Activated CD4-positive, alpha-beta T cell treated with anti-CD3 and anti-CD28 coated beads, Interleukin-2, amount 10 ng/mL, durations not matched to agents 24 days and 14 days (primary cell): ENCODE data around the gene CDH4. TPM values are rescaled to one million over a fixed set of nuclear protein-coding genes. Genes with fewer than 3 reads are reported as not detected.

ENCODE experiments used
- DNase-seq: peaks from one replicate; pipeline ENCODE4 v3.0.0; 2022
- H3K27ac Mint-ChIP-seq: one replicate; pipeline ENCODE4 v1.8.0; 2022; ENCODE audit warnings: mild to moderate bottlenecking, mixed read lengths
- H3K27me3 Mint-ChIP-seq: one replicate; pipeline ENCODE4 v1.8.0; 2022; ENCODE audit warnings: mixed read lengths
- H3K36me3 Mint-ChIP-seq: one replicate; pipeline ENCODE4 v1.8.0; 2022; ENCODE audit warnings: low read depth, mild to moderate bottlenecking, mixed read lengths
- H3K4me1 Mint-ChIP-seq: one replicate; pipeline ENCODE4 v1.8.0; 2021; ENCODE audit warnings: mixed read lengths
- H3K4me3 Mint-ChIP-seq: one replicate; pipeline ENCODE4 v1.8.0; 2022; ENCODE audit warnings: mild to moderate bottlenecking, moderate library complexity, mixed read lengths
- H3K9me3 Mint-ChIP-seq: one replicate; pipeline ENCODE4 v1.8.0; 2021; ENCODE audit warnings: mixed read lengths
- intact Hi-C: fragments of 100-400 bp; cut with micrococcal nuclease; formaldehyde crosslinking; loops from one replicate; pipeline ENCODE4 v1.15.1; 2023
- total RNA-seq: library from RNA; stranded (reverse); gene quantifications from 2 replicates; pipeline ENCODE4 v1.2.3, GENCODE V29; 2022

The CDH4 gene
- total RNA-seq, 1 donor from 2014 or later = not detected

- Mint-ChIP-seq H3K4me3 (no peak overlapping the region), H3K27ac (no peak overlapping the region)
Observed at GRCh38 chr20:61869750-61870507, 617.9 kb downstream of the CDH4 start.

GRCh38 chr20:61871160-61871559, 619.1 kb downstream of the CDH4 start:
- no peaks in the 10 kb centered on the region for H3K27me3 Mint-ChIP-seq
- H3K4me3 Mint-ChIP-seq = no peak overlapping the region
- intact Hi-C loops = no loop called here
- H3K27ac Mint-ChIP-seq = no peak overlapping the region
- H3K4me1 Mint-ChIP-seq = no peaks in the 10 kb centered on the region
- no peaks in the 10 kb centered on the region for H3K9me3 Mint-ChIP-seq
- H3K36me3 Mint-ChIP-seq = no peaks in the 10 kb centered on the region
- no peak for DNase-seq

More at GRCh38 chr20:61869750-61870507, 617.9 kb downstream of the CDH4 start:
- intact Hi-C loops = no loop called here
- H3K27me3 Mint-ChIP-seq = no peaks in the 10 kb centered on the region
- no peaks in the 10 kb centered on the region for H3K4me1 Mint-ChIP-seq
- peaks cover 7% of the 10 kb centered on the region for H3K9me3 Mint-ChIP-seq
- H3K36me3 Mint-ChIP-seq = no peaks in the 10 kb centered on the region
- no peak for DNase-seq

- no peak overlapping the region for H3K27ac Mint-ChIP-seq
- H3K4me3 Mint-ChIP-seq = no peak overlapping the region
- no peaks in the 10 kb centered on the region for H3K27me3 Mint-ChIP-seq
- H3K36me3 Mint-ChIP-seq = no peaks in the 10 kb centered on the region
- H3K4me1 Mint-ChIP-seq = no peaks in the 10 kb centered on the region
- H3K9me3 Mint-ChIP-seq = no peaks in the 10 kb centered on the region
- intact Hi-C loops = no loop called here
- no peak for DNase-seq
Observed at GRCh38 chr20:61871913-61872312, 619.9 kb downstream of the CDH4 start.

GRCh38 chr20:61872371-61872900, 620.4 kb downstream of the CDH4 start:
- no peak for DNase-seq
- no peaks in the 10 kb centered on the region for H3K4me1 Mint-ChIP-seq
- no peaks in the 10 kb centered on the region for H3K27me3 Mint-ChIP-seq
- no peaks in the 10 kb centered on the region for H3K9me3 Mint-ChIP-seq
- no peak overlapping the region for H3K4me3 Mint-ChIP-seq
- intact Hi-C loops = no loop called here
- H3K27ac Mint-ChIP-seq = no peak overlapping the region
- H3K36me3 Mint-ChIP-seq = no peaks in the 10 kb centered on the region

GRCh38 chr20:61873651-61874420, 621.8 kb downstream of the CDH4 start:
- intact Hi-C loops = no loop called here
- Mint-ChIP-seq H3K4me1 (no peaks in the 10 kb centered on the region), H3K27ac (no peak overlapping the region), H3K36me3 (no peaks in the 10 kb centered on the region), H3K27me3 (no peaks in the 10 kb centered on the region), H3K4me3 (no peak overlapping the region), H3K9me3 (no peaks in the 10 kb centered on the region)
- no peak for DNase-seq

GRCh38 chr20:61874421-61875068, 622.5 kb downstream of the CDH4 start:
- Mint-ChIP-seq H3K4me3 (no peak overlapping the region), H3K27me3 (no peaks in the 10 kb centered on the region), H3K4me1 (no peaks in the 10 kb centered on the region), H3K9me3 (no peaks in the 10 kb centered on the region), H3K27ac (no peak overlapping the region), H3K36me3 (no peaks in the 10 kb centered on the region)
- intact Hi-C loops = no loop called here
- no peak for DNase-seq

GRCh38 chr20:61875221-61875885, 623.3 kb downstream of the CDH4 start:
- H3K27me3 Mint-ChIP-seq = no peaks in the 10 kb centered on the region
- H3K9me3 Mint-ChIP-seq = no peaks in the 10 kb centered on the region
- DNase-seq = no peak
- no peaks in the 10 kb centered on the region for H3K36me3 Mint-ChIP-seq
- intact Hi-C loops = no loop called here
- no peak overlapping the region for H3K4me3 Mint-ChIP-seq
- no peaks in the 10 kb centered on the region for H3K4me1 Mint-ChIP-seq
- H3K27ac Mint-ChIP-seq = no peak overlapping the region

GRCh38 chr20:61875996-61876395, 623.9 kb downstream of the CDH4 start:
- H3K27me3 Mint-ChIP-seq = no peaks in the 10 kb centered on the region
- H3K9me3 Mint-ChIP-seq = no peaks in the 10 kb centered on the region
- no peaks in the 10 kb centered on the region for H3K36me3 Mint-ChIP-seq
- no peaks in the 10 kb centered on the region for H3K4me1 Mint-ChIP-seq
- H3K27ac Mint-ChIP-seq = no peak overlapping the region
- no peak for DNase-seq
- intact Hi-C loops = no loop called here
- no peak overlapping the region for H3K4me3 Mint-ChIP-seq

- H3K4me3 Mint-ChIP-seq = no peak overlapping the region
- no peaks in the 10 kb centered on the region for H3K4me1 Mint-ChIP-seq
- H3K27ac Mint-ChIP-seq = no peak overlapping the region
- intact Hi-C loops = no loop called here
- DNase-seq = no peak
- H3K36me3 Mint-ChIP-seq = no peaks in the 10 kb centered on the region
- no peaks in the 10 kb centered on the region for H3K9me3 Mint-ChIP-seq
- no peaks in the 10 kb centered on the region for H3K27me3 Mint-ChIP-seq
Observed at GRCh38 chr20:61876952-61877728, 625.1 kb downstream of the CDH4 start.

- H3K27me3 Mint-ChIP-seq = no peaks in the 10 kb centered on the region
- H3K4me3 Mint-ChIP-seq = no peak overlapping the region
- no peaks in the 10 kb centered on the region for H3K9me3 Mint-ChIP-seq
- intact Hi-C loops = no loop called here
- H3K27ac Mint-ChIP-seq = no peak overlapping the region
- H3K4me1 Mint-ChIP-seq = no peaks in the 10 kb centered on the region
- no peak for DNase-seq
- no peaks in the 10 kb centered on the region for H3K36me3 Mint-ChIP-seq
Observed at GRCh38 chr20:61877776-61878477, 625.9 kb downstream of the CDH4 start.

- H3K27ac Mint-ChIP-seq = no peak overlapping the region
- H3K4me1 Mint-ChIP-seq = no peaks in the 10 kb centered on the region
- no peaks in the 10 kb centered on the region for H3K36me3 Mint-ChIP-seq
- H3K9me3 Mint-ChIP-seq = no peaks in the 10 kb centered on the region
- intact Hi-C loops = no loop called here
- H3K4me3 Mint-ChIP-seq = no peak overlapping the region
- DNase-seq = no peak
- no peaks in the 10 kb centered on the region for H3K27me3 Mint-ChIP-seq
Observed at GRCh38 chr20:61878478-61879302, 626.6 kb downstream of the CDH4 start.

GRCh38 chr20:61879303-61879620, 627.2 kb downstream of the CDH4 start:
- H3K27ac Mint-ChIP-seq = no peak overlapping the region
- no peaks in the 10 kb centered on the region for H3K36me3 Mint-ChIP-seq
- intact Hi-C loops = no loop called here
- H3K27me3 Mint-ChIP-seq = no peaks in the 10 kb centered on the region
- no peaks in the 10 kb centered on the region for H3K4me1 Mint-ChIP-seq
- H3K9me3 Mint-ChIP-seq = no peaks in the 10 kb centered on the region
- DNase-seq = no peak
- H3K4me3 Mint-ChIP-seq = no peak overlapping the region
